ENCODE data around the gene LMTK3.

DNA sequence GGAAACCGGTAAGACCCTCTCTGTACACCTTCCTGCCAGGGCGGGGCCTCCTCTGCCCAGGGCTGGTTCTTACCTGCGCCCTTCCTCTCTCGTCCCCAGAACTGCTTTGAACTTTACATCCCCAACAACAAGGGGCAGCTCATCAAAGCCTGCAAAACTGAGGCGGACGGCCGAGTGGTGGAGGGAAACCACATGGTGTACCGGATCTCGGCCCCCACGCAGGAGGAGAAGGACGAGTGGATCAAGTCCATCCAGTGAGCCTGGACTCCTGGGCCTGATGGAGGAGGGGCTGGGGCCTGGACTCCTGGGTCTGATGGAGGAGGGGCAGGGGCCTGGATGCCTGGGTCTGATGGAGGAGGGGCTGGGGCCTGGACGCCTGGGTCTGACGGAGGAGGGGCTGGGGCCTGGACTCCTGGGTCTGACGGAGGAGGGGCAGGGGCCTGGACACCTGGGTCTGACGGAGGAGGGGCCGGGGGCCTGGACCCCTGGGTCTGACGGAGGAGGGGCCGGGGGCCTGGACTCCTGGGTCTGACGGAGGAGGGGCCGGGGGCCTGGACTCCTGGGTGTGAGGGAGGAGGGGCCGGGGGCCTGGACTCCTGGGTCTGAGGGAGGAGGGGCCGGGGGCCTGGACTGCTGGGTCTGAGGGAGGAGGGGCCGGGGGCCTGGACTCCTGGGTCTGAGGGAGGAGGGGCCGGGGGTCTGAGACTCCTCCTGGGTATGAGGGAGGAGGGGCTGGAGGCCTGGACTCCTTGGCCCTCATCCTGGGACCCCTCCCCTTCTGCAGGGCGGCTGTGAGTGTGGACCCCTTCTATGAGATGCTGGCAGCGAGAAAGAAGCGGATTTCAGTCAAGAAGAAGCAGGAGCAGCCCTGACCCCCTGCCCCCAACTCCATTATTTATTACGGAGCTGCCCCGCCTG is 33.0 kb downstream of the LMTK3 start:
- TF ChIP-seq RCOR1 (IDR thresholded peaks at IDR 0.05; ENCODE audit: insufficient replicate concordance, low read length) (no peak), POLR2A (IDR thresholded peaks at IDR 0.05; ENCODE audit: low read depth, low read length) (no peak), RAD21 (IDR thresholded peaks at IDR 0.05; ENCODE audit: low read length) (no peak), CEBPB (IDR thresholded peaks at IDR 0.05; ENCODE audit: low read depth, low read length) (no peak), ELK1 (IDR thresholded peaks at IDR 0.05; ENCODE audit: borderline replicate concordance, low read depth, low read length) (no peak), USF2 (IDR thresholded peaks at IDR 0.05; ENCODE audit: low read depth, low read length) (no peak), MAFK (IDR thresholded peaks at IDR 0.05; ENCODE audit: low read depth, low read length) (no peak), BHLHE40 (IDR thresholded peaks at IDR 0.05; ENCODE audit: low read depth, low read length) (no peak), MAZ (IDR thresholded peaks at IDR 0.05; ENCODE audit: borderline replicate concordance, low read depth, low read length) (no peak), NFE2L2 (IDR thresholded peaks at IDR 0.05; ENCODE audit: low read depth, low read length) (no peak), MXI1 (IDR thresholded peaks at IDR 0.05; ENCODE audit: borderline replicate concordance, low read depth, low read length) (no peak), SMC3 (IDR thresholded peaks at IDR 0.05; ENCODE audit: low read depth, low read length) (no peak), FOS (IDR thresholded peaks at IDR 0.05; ENCODE audit: low read depth, low read length) (no peak)
- TF ChIP-seq, protein P1, sequence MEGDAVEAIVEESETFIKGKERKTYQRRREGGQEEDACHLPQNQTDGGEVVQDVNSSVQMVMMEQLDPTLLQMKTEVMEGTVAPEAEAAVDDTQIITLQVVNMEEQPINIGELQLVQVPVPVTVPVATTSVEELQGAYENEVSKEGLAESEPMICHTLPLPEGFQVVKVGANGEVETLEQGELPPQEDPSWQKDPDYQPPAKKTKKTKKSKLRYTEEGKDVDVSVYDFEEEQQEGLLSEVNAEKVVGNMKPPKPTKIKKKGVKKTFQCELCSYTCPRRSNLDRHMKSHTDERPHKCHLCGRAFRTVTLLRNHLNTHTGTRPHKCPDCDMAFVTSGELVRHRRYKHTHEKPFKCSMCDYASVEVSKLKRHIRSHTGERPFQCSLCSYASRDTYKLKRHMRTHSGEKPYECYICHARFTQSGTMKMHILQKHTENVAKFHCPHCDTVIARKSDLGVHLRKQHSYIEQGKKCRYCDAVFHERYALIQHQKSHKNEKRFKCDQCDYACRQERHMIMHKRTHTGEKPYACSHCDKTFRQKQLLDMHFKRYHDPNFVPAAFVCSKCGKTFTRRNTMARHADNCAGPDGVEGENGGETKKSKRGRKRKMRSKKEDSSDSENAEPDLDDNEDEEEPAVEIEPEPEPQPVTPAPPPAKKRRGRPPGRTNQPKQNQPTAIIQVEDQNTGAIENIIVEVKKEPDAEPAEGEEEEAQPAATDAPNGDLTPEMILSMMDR (conservative IDR thresholded peaks at IDR 0.05; ENCODE audit: low read depth, low read length): no peak

Data from IMR-90 (cell line).